Measurements from ENCODE around the gene KANSL1. TPM values are rescaled to one million over a fixed set of nuclear protein-coding genes. Genes with fewer than 3 reads are reported as not detected.
A peak's percentile ranks its signal among the peaks of the same experiment; 100 is the strongest.
"Not testable (repeated sequence)": the region's sequence is repeated elsewhere in the genome, so short reads cannot be mapped to it uniquely, and the experiment has no call there.

KANSL1 gene
- total RNA-seq, 1 donor from 2014 or later = 152 TPM

DNA sequence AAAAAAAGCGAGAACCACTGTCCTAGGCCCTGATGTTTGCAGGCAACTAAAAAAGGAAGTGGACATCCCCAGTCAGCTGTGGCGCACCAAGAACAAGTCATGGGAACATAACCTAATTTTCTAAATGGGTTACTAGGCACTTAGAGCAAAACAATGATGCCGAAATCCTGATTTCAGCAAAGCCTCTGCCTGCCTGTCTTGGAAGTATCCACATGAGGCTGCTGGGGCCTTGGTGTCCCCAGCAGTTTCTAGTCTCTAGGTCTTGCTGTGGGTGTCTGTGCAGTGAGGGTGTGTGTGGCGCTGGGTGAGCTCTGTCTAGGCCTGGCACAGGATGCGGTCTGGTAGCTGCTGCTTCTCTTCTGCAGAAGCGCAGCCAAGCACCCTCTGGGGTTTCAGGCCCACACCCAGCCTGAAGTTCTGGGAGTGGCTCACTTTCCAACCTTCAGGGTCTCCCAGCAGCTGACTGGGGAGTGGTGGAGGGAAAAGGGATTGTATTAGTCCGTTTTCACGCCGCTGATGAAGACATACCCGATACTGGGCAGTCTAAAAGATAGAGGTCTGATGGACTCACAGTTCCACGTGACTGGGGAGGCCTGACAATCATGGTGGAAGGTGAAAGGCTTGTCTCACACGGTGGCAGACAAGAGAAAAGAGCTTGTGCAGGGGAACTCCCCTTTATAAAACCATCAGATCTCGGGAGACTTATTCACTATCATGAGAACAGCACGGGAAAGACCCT lies 173.0 kb downstream of the KANSL1 start:
- peak; percentile 40 for DNase-seq
- peak overlapping the region; percentile 91 for H3K27ac Mint-ChIP-seq
- peaks cover 57% of the 10 kb centered on the region for H3K4me1 Mint-ChIP-seq
- H3K36me3 Mint-ChIP-seq (ENCODE audit: low read depth) = peaks cover 2% of the 10 kb centered on the region
- intact Hi-C loops (cut with micrococcal nuclease) = loop anchor here (1.0 kb wide), 1 partner anchor 9 kb away; no protein-coding TSS in a partner anchor
- H3K27me3 Mint-ChIP-seq = no peaks in the 10 kb centered on the region
- CTCF ChIA-PET = interaction anchor here (1.6 to 3.7 kb wide), 2 partner anchors 17 to 24 kb away, joined by 8 to 12 read pairs; no protein-coding TSS in a partner anchor
- TF ChIP-seq, protein P1, sequence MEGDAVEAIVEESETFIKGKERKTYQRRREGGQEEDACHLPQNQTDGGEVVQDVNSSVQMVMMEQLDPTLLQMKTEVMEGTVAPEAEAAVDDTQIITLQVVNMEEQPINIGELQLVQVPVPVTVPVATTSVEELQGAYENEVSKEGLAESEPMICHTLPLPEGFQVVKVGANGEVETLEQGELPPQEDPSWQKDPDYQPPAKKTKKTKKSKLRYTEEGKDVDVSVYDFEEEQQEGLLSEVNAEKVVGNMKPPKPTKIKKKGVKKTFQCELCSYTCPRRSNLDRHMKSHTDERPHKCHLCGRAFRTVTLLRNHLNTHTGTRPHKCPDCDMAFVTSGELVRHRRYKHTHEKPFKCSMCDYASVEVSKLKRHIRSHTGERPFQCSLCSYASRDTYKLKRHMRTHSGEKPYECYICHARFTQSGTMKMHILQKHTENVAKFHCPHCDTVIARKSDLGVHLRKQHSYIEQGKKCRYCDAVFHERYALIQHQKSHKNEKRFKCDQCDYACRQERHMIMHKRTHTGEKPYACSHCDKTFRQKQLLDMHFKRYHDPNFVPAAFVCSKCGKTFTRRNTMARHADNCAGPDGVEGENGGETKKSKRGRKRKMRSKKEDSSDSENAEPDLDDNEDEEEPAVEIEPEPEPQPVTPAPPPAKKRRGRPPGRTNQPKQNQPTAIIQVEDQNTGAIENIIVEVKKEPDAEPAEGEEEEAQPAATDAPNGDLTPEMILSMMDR (IDR thresholded peaks at IDR 0.05) = no peak
- H3K9me3 Mint-ChIP-seq = no peaks in the 10 kb centered on the region
- POLR2A ChIA-PET = interaction anchor here (0.6 to 1.8 kb wide), 7 partner anchors 9 to 173 kb away, joined by 3 to 12 read pairs (median 4); partner anchors contain the start of gene KANSL1
- H3K4me3 Mint-ChIP-seq = peak overlapping the region; percentile 17
- ATAC-seq (ENCODE audit: low read depth) = peak; percentile 93

DNA sequence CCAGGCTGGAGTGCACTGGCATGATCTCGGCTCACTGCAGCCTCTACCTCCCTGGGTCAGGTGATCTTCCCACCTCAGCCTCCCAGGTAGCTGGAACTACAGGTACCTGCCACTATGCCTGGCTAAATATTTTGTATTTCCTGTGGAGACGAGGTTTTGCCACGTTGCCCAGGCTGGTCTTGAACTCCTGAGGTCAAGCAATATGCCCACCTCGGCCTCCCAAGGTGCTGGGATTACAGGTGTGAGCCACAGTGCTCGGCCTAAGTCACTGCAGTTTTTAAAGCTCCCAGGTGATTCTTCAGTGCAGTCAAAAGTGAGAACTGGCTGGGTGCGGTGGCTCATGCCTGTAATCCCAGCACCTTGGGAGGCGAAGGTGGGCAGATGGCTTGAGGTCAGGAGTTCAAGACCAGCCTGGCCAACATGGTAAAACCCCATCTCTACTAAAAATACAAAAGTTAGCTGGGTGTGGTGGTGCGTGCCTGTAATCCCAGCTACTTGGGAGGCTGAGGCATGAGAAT lies 173.8 kb downstream of the KANSL1 start:
- ATAC-seq (ENCODE audit: low read depth); H3K9me3 Mint-ChIP-seq; H3K36me3 Mint-ChIP-seq (ENCODE audit: low read depth); DNase-seq; intact Hi-C loops (cut with micrococcal nuclease); H3K4me3 Mint-ChIP-seq; H3K27me3 Mint-ChIP-seq: not testable (repeated sequence)
- Mint-ChIP-seq H3K27ac (peak overlapping the region; percentile 91), H3K4me1 (peaks cover 50% of the 10 kb centered on the region)
- ChIA-PET CTCF (interaction anchor here (1.6 to 3.7 kb wide), 2 partner anchors 16 to 24 kb away, joined by 8 to 12 read pairs; no protein-coding TSS in a partner anchor), POLR2A (interaction anchor here (1.3 to 1.8 kb wide), 3 partner anchors 10 to 174 kb away, joined by 4 to 12 read pairs (median 6); partner anchors contain the start of gene KANSL1)

DNA sequence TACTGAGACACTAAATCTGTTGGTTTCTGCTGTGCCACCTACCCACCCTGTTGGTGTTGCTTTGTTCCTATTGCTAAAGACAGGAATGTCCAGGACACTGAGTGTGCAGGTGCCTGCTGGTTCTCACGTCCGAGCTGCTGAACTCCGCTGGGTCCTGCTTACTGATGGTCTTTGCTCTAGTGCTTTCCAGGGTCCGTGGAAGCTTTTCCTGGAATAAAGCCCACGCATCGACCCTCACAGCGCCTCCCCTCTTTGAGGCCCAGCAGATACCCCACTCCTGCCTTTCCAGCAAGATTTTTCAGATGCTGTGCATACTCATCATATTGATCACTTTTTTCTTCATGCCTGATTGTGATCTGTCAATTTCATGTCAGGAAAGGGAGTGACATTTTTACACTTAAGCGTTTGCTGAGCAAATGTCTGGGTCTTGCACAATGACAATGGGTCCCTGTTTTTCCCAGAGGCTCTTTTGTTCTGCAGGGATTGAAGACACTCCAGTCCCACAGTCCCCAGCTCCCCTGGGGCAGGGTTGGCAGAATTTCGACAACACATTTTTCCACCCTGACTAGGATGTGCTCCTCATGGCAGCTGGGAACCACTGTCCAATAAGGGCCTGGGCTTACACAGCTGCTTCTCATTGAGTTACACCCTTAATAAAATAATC lies 179.6 kb downstream of the KANSL1 start:
- intact Hi-C loops (cut with micrococcal nuclease) = no loop called here
- POLR2A ChIA-PET = no interaction called here
- Mint-ChIP-seq H3K4me1 (peaks cover 7% of the 10 kb centered on the region), H3K4me3 (no peak overlapping the region), H3K36me3 (ENCODE audit: low read depth) (no peaks in the 10 kb centered on the region), H3K9me3 (no peaks in the 10 kb centered on the region), H3K27ac (no peak overlapping the region), H3K27me3 (no peaks in the 10 kb centered on the region)
- CTCF ChIA-PET = interaction anchor here (1.1 kb wide), 1 partner anchor 10 kb away, joined by 3 read pairs; no protein-coding TSS in a partner anchor
- TF ChIP-seq, protein P1 (IDR thresholded peaks at IDR 0.05) = no peak
- no peak for ATAC-seq (ENCODE audit: low read depth)
- no peak for DNase-seq

DNA sequence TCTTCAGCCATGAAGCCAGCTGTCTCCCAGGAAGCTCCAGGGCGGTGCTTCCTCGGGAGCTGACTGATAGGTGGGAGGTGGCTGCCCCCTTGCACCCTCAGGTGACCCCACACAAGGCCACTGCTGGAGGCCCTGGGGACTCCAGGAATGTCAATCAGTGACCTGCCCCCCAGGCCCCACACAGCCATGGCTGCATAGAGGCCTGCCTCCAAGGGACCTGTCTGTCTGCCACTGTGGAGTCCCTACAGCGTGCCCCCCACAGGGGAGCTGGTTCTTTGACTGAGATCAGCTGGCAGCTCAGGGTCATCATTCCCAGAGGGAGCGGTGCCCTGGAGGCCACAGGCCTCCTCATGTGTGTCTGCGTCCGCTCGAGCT lies 180.1 kb downstream of the KANSL1 start:
- ATAC-seq (ENCODE audit: low read depth) (no peak), DNase-seq (no peak)
- no peak overlapping the region for H3K4me3 Mint-ChIP-seq
- H3K9me3 Mint-ChIP-seq = no peaks in the 10 kb centered on the region
- intact Hi-C loops (cut with micrococcal nuclease) = no loop called here
- POLR2A ChIA-PET = no interaction called here
- TF ChIP-seq, protein P1 (IDR thresholded peaks at IDR 0.05) = no peak
- no peaks in the 10 kb centered on the region for H3K36me3 Mint-ChIP-seq (ENCODE audit: low read depth)
- no peak overlapping the region for H3K27ac Mint-ChIP-seq
- peaks cover 2% of the 10 kb centered on the region for H3K4me1 Mint-ChIP-seq
- H3K27me3 Mint-ChIP-seq = no peaks in the 10 kb centered on the region
- CTCF ChIA-PET = interaction anchor here (1.1 kb wide), 1 partner anchor 9 kb away, joined by 3 read pairs; no protein-coding TSS in a partner anchor

DNA sequence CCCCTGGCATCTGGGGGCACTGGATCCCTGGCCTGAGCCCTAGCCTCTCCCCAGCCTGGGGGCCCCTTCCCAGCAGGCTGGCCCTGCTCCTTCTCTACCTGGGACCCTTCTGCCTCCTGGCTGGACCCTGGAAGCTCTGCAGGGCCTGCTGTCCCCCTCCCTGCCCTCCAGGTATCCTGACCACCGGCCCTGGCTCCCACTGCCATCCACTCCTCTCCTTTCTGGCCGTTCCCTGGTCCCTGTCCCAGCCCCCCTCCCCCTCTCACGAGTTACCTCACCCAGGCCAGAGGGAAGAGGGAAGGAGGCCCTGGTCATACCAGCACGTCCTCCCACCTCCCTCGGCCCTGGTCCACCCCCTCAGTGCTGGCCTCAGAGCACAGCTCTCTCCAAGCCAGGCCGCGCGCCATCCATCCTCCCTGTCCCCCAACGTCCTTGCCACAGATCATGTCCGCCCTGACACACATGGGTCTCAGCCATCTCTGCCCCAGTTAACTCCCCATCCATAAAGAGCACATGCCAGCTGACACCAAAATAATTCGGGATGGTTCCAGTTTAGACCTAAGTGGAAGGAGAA lies 180.6 kb downstream of the KANSL1 start:
- POLR2A ChIA-PET = no interaction called here
- no peaks in the 10 kb centered on the region for H3K9me3 Mint-ChIP-seq
- CTCF ChIA-PET = interaction anchor here (1.1 kb wide), 1 partner anchor 9 kb away, joined by 3 read pairs; no protein-coding TSS in a partner anchor
- ATAC-seq (ENCODE audit: low read depth) (no peak), DNase-seq (no peak)
- H3K4me3 Mint-ChIP-seq = no peak overlapping the region
- TF ChIP-seq, protein P1 (IDR thresholded peaks at IDR 0.05) = no peak
- no peaks in the 10 kb centered on the region for H3K4me1 Mint-ChIP-seq
- no peaks in the 10 kb centered on the region for H3K36me3 Mint-ChIP-seq (ENCODE audit: low read depth)
- intact Hi-C loops (cut with micrococcal nuclease) = no loop called here
- H3K27ac Mint-ChIP-seq = no peak overlapping the region
- H3K27me3 Mint-ChIP-seq = no peaks in the 10 kb centered on the region

Data from activated B cell treated with CpG ODN at 0.5 μM for 24 hours (primary cell).